ENCODE measurements around the gene CLCF1.

The CLCF1 gene

GRCh38 chr11:67395555-67396258, 22.3 kb upstream of the CLCF1 start:
- no peak for DNase-seq

- no peak for DNase-seq
Observed at GRCh38 chr11:67393990-67394389, 20.6 kb upstream of the CLCF1 start.

GRCh38 chr11:67393437-67393836, 20.0 kb upstream of the CLCF1 start:
- DNase-seq: no peak

- no peak for DNase-seq
Observed at GRCh38 chr11:67392183-67392715, 18.9 kb upstream of the CLCF1 start.

DNA sequence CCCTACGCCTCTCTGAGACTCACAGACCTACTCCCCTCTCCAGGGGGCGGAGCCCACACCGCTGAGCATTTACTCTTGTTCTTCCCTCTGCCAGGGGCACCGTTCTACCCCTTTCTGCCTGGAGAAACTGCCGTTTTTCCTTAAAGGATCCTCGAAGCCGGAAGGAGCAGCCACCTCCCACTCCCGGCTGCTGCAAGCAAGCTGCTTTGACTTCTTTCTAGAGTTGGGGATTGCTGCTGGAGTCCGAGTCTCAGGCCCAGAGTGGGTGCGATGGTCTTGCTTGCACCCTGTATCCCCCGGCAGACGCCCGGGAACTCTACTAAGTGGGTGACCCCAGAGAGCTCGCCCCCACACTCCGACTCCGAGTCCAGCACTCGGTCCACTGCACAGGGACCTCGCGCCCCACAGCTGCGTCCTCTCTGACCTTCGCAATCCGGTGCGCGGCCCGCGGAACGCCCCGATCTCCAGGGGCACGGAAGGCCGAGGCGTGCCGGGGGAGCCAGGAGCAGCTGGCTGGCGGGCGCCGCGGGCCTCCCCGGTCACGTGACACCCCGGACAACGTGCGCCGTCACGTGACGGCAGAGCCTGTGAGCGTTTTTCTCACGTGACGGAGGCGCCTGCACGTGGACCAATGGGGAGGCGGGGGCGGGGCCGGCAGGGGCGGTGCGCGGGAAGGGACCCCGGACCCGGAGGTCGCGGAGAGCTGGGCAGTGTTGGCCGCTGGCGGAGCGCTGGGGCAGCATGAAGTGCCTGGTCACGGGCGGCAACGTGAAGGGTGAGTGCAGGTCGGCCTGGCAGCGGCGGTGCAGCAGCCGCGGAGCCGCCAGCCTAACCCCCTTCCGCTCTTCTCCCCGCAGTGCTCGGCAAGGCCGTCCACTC, 18.1 kb upstream of the CLCF1 start, which contains the start of gene RAD9A:
RAD9A (plus strand) TSS at position 683 of the 879 bp plus-strand sequence; CDS start at position 742, 59 bp downstream.
- peak; percentile 95 for DNase-seq

GRCh38 chr11:67390947-67391303, 17.5 kb upstream of the CLCF1 start:
- DNase-seq: no peak

GRCh38 chr11:67389477-67389876, 16.1 kb upstream of the CLCF1 start:
- DNase-seq: peak; percentile 39

DNA sequence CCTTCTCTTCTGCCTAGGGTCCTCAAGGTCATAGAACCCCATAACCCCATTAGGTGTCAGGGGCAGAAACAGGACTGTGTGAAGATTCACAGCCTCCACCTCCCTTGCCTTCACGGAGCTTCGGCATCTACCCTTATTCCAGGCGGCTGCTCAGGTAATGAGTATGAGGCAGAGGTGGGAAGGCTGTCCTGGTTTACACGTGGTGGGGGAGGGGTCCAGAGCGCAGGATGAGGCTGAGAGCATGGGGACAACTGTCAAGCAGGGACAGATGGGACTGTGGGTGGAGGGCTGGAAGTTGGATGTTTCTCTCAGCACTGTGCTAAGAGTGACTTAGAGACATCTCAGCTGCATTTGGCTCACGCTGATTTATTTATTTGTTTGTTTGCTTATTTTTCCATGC, 14.1 kb upstream of the CLCF1 start:
- DNase-seq: no peak

- no peak for DNase-seq
Observed at GRCh38 chr11:67387069-67387468, 13.7 kb upstream of the CLCF1 start.

DNA sequence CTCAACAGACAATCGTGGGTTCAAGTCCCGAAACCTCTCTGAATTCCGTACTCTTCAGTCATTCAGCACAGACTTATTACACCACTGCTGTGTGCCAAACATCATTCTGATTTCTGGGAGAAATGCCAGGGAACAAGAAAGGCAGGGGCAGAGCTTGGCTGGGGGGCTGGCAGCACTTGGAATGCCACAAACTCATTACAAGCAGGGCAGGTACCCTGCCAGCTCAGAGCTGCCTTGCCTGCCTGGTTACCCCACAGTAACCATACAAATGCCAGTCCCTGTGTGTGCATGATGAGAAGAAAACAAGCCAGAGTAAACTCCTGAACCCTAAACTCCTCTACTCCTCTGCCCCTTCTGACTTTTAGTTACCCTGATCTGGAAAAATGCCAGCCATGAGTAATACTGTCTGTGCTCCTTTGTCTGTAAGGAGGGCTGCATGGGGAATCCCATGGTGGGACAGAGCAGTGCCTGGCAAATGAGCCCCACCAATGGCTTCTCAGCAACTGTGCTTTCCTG, 11.5 kb upstream of the CLCF1 start:
- no peak for DNase-seq

- peak; percentile 82 for DNase-seq
Observed at GRCh38 chr11:67382276-67383136, 9.1 kb upstream of the CLCF1 start.

DNA sequence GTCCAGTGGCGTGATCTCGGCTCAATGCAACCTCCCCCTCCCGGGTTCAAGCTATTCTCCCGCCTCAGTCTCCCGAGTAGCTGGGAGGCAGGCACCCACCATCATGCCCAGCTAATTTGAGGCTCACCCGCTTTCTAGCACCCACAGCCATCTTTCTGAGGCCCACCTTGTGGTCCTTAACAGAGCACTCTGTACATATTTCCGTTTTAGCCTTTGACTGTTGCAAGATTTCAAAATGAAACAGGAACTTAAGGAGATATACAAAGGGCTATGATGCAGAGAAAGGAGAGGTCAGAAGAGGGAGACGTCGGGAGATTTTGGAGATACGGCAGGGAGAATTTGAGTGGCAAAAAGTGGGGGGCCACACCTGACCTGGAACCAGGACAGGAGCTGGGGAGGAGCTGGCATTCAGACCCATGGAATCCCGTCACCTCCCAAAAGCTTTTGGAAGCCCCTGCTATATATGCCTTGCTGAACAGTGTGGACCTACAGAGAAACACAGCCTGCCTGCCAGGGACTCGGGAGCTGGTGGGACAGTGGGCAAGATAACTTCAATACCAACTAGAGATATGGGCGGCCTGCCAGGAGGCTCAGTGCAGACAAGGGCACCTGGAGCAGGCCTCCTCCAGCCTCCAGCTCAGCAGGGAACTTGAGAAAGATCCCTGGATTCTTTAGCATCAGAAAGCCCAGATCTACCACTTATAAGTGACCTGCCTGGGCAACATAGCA, 8.0 kb upstream of the CLCF1 start:
- DNase-seq: no peak

DNA sequence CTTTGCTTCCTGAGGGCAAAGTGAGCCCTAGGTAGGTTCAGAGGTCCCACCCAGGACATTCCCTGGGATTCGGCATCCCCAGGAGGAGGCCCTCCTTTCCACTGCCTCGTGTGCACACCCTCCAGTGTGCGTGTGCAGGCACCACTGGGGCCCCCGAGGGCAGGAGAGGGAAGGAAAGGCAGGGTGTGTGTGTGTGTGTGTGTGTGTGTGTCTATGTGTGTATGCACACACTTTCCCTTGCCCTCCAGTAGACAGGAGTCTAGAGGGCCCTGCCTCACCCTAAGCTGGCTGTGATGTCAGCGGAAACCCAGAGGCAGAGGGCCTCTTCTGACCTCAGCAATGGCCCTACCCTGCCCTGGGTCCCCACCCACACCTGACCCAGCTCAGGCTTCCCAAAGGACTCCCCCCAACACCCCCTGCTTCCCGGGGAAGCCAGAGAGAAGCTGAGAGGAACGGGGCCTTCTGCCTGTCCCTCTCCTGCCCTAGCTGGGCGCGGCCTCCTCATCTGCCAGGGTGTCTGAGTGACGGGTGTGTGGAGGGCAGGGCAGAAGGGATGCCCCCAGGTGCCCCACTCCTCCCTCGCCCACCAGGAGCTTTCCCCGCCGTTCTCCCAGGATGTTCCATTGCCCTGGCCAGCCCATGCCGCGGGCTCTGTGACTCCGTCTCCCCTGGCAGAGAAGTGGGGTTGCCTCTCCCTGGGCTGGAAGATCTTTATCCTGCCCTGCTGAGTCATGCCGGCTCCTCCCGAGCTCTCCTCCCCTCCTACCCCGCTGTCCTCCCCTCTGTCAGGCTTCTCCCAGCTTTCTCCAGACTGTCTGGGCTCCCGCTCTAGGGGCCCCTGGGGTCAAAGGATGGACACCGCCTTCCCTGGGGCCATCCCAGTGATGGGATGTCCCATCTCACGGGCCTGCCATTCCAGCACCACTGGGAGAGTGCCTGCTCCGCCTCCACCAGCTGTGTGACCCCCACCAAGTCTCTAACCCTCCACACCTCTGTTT, 6.0 kb upstream of the CLCF1 start:
- no peak for DNase-seq

DNA sequence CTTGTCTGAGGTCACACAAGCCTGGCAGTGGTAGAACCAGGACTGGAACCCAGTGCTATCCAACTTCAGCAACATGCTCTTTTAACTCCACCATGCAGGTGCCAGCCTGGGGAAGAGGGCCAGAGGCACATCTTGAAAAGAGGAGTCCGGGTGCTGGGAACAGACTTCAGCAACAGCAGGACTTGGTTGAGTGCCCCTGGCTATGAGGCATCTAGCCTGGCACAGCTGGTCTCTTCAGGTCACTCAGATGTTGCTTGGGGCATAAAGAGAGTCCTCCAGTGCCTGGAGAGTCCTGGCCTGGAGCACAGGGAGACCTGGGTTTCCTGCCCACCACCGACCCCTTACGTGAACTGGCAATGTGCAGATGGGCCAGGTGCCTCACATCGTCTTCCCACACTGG, 5.1 kb upstream of the CLCF1 start:
- DNase-seq: no peak

DNA sequence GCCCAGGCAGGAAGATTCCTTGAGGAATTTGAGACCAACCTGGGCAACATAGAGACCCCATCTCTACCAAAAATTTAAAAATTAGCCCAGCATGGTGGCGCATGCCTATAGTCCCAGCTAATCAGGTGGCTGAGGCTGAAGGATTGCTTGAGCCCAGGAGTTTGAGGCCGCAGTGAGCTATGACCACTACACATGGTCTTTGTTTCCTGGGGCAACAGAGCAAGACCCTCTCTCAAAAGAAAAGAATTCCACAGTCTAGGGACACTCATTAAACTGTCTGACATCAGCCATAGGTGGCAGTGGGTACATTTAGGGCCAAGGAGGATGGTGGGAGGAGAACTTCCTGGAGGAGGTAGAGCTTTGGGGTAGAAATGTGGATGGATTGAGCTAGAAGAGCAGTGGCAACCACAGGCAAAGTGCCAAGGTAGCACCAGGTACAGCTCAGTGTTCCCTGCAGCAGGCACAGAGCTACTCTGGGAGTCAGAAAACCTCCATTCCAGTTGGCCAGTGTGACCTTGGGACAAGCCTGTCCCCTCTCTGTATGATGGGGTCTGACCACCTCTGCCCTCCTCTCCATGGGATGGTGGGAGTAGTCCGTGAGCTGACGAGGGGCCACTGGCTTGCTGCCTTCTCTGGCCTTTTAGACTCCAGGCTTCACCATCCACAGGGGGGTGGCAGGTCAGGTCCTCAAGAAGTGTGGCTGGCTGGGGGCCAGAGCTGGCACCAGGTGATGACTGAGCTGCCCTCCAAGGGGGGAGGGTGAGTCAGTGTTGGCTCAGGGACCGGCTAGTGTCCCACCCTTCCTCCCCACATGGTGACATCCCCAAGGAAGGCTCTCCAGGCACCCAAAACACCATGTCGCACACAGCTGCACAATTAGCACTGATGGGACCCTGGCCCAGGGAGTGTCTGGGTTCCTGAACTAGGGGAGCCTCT, 3.7 kb upstream of the CLCF1 start:
- no peak for DNase-seq

GRCh38 chr11:67376063-67376820, 2.8 kb upstream of the CLCF1 start:
- no peak for DNase-seq

GRCh38 chr11:67375320-67376055, 2.1 kb upstream of the CLCF1 start:
- DNase-seq: no peak

Measured in effector CD4-positive, alpha-beta T cell (primary cell).